C1 segment of cervical spinal cord (tissue), 14 donors: ENCODE results near the gene HEMK1.

Experiments
- DNase-seq, 14 donors: peaks; one replicate each; lab custom pipeline; 2025; lab: John Stamatoyannopoulos, UW

The HEMK1 gene

DNA sequence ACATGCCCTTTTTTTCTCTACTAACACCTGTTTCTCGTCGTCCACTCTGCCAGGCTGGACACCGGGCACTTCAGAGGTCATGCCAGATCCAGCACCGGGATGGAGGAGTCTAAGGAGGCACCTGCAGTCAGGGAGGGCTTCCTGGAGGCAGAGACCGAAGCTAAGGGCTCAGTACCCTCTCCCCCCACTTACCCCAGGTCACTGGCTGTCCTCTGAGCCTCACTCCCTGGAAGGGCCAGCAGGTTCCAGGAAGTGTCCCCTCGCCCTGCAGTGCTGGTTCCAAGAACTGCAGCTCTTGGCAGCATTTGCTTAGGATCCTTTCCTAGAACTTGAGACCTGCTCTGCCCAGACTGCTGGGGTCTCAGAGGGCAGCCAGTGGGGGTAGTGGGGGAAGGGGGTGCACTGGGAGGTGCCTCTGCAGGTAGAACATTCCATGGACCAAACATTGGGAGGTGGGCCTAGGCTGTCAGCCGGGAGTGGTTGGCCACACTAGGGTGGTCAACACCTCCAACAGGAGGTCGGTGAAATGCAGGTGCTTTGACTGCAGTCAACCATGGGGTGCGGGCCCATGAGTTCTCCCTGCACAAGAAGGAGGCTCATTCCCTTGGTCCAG lies 30.9 kb downstream of the HEMK1 start:
- peak in 1 of 14 donors; percentile 57 for DNase-seq

DNA sequence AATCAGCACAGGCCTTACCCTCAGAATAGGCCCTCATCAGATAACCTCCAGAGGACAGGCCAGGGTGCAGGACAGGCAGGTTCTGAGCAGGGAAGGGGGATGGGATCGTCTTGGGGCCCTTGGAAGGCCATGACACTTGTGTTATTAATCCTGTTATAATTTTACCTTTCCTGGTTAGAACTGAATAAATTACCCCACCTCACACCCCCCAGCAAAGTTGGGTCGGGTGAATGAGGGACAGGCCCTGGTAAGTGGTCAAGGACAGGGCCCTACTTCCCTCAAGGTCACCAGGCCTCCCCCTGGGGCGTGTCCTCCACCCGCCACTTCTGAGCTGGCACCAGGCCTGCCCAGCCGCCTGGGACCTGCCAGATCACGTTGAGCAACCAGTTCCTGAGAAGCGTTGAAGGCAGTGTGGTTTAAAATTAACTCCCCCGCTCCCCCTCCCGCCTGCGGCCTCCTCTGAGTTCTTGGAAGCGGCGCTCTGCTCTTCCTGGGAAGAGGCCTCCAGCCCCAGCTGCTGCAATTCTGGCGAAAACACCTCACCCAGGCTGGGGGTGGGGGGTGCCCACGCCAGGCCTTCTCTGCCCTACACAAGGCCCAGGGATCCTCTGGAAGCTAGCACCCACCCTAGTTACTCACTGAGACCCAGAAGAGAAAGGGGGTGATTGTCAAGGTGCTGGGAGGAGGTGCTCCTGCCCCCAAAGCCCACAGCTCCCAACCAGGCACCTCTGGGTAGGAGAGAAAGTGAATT lies 31.7 kb downstream of the HEMK1 start:
- peak; percentile 22 to 89 (median 72) for DNase-seq

DNA sequence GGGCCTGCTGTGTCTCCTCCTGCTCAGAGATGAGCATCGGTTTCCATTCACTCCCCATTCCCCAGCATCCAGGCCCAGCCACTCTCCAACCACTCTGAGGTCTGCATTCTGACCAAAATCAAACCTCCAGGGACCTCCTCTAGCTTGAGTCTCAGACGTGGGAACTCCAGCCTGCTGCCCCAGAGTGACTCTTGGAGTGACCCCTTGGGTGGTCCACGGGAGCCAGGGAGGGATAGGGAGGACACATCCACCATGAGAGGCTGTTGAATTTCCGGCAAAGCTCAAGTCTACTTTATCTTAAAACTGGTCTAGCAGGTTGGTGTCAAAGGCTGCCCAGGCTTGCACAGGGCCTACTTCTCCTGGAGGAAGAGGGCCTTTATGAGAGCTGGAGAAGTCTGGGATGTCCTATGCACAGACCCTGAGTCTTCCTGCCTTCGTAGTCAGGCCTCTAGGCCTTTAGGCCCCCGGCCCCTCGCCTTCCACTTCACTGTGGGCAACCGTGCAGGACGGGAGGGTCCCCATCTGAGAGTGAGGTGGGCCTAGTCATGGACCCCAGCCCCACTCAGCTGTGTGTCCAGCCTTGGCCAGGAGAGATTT lies 33.4 kb downstream of the HEMK1 start:
- DNase-seq, result no peak

DNA sequence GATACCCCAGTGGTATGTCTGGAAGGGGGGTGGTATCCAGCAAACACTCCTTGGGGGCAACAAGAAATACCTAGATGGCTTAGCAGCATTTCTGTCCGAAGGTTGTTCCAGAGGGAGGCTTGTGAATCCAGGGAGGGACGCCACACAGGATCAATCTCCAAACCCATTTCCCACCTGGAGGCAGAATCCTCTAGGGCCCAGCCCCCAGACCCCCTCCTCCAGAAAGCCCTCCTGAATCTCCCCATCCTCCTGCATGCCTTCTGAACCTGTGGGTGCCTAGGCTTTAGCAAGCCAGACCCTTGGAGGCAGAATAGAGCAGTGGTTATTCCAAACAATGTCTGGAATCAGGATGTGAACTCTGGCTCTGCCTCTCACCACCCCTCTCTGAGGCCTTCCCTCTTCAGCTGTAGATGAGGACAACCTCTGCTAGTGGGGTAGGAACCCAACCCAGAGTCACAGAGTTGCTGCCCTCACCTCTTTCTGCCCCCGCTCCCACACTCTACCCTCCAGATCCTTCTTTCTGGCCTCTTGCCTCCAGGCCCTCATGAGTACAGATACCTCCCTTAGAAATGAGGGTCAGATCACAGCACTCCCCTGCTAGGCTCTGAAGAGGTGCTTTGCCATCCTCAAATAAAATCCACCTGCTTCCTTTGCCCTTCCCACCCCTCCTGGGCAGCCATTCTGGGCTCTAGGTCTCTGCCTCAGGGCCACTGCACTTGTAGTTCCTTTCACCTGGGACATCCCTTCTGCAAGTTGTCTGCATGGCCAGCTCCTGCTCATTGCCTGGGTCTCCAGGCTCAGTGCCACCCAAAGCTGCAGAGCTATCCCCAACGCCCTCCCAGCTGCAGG lies 34.2 kb downstream of the HEMK1 start:
- no peak for DNase-seq

DNA sequence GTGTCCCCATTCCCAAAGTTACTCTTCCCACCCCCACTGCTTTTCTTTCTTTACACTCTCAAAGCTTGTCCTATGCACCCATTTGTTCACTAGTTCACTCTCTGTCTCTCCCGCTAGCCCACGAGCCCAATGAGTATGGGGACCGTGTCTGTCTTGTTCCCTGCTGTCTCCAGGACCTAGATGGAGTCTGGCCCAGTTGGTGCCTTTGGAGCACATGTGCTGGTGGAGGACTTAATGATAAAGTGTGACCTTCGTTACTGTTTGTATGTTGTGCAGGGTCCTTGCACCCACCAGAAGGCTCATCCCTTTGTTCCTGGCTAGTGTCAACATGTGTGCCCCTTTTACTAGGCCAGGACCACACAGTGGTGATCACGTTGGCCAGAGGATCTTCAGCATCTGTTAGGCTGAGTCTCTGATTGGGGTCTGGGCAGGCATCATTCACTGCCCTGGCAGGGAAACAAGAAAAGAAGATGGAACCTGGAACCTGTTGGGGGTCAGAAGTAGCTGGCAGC lies 34.8 kb downstream of the HEMK1 start:
- DNase-seq, result no peak

DNA sequence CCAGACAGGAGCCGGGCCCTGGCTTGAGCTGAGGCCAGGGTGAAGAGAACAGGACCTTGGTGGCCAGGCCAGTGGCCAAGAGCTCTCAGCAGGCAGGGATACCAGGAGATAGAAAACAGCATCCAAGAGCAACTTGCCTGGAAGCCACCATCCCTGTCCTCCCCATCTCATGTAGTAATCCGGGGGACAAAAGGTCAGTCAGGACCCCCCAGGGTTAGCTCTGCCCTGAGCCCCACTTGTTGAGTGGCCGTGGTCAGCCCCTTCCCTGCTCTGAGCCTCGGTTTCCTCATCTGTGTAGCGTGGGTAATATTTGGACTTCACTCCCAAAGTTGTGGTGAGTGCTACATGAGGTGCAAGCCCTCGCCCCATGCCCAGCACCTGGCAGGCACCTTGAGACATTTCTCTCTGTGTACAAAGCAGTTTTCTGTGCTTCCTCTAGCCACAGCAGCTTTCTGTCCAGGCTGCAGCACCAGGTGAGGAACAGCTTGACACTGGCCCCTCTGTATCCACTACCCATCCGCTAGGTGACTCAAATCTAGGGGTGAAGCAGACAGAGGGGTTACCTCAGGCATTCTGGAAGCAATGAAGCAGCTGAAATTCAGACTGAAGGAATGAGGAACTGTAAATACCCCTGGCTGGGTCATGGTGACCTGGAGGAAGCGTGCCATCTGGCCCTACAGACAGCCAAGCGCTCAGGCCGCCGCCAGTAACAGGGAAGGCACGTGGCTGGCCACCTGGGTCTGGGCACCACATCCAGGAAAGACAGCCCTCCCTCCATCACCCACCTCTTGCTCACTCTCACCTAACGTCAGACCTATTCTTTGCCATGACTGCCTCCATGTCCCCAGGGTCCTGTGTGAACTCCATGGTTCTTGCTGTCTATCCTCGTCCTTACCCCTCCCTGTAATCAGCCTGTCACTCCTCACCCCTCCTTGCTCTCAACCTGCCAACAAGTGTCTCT lies 35.6 kb downstream of the HEMK1 start:
- DNase-seq, result peak in 4 of 14 donors; percentile 18 to 93 (median 38)

DNA sequence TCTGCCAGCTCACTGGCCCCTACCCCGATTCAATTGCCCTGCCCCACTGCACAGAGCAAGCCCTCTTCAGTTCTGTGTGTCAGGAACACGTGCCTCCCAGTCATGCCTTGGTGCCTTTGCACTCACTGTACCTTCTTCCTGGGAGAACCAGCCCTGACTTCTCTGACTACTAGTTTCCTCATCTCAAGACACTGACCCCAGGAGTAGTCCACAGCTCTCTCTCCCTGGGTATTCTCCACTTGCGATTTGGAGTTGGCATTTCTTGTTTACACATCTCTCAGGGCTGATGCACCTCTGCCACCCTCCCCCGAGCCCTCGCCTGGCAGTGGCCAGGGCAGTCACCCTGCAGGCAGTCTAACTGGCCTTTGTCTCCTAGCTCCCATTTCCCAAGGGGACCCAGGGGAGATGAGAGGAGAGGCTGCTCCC lies 36.6 kb downstream of the HEMK1 start:
- no peak for DNase-seq

DNA sequence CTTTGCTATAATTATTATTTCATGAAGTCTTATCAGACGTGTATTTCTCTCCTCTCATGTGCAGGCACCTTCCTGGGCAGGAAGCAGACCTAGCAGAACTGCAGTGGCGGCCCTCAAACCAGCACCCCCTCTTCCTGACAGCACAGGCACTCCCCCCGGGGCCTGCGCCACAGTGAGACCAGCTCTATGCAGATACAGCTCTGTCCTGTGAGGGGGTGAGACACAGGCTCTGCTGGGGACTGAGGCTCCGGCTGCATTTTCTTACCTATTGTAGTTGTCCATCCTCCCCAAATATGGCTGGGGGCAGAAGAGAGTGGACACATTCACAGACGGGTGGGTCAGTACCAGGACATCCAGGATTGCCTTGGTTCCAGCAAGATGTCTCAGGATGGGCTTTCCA lies 37.3 kb downstream of the HEMK1 start:
- no peak for DNase-seq

DNA sequence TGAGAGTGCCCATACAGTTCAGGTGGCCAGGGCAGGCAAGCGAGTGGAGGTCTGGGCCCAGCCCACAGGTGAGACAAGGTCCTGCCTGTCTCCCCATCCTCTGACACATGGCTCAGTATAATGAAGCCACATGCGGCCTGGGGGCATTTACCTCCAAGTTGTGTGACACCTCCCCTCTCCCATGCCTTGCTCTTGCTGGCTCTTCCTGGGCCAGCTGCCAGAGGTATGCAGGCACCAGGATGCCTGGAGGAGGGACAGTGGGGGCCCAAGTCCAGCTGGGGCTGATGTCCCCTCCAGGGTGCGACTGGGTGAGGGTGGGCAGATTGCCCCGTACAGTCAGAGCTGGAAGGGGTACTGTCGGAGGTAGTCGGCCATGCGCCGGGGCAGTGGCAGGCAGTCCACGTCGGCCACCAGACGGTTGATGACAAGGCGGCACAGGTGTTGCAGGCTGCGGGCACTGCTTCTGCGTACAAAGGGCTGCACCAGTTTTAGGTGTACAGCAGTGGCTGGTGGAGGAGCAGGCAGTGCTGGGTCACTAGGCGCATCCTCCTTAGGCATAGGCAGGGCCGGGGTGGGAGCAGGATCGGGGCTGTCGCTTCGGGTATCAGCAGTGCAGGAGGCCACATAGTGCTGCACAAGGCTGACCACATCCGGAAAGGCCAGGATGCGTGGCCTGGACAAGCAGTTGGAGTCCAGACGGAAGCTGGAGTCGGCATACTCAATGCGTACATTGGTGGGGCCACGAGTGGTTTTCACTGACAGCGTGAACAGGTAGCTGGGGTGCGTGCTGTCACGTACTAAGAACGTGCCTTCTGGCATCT lies 38.2 kb downstream of the HEMK1 start:
- DNase-seq, result no peak

DNA sequence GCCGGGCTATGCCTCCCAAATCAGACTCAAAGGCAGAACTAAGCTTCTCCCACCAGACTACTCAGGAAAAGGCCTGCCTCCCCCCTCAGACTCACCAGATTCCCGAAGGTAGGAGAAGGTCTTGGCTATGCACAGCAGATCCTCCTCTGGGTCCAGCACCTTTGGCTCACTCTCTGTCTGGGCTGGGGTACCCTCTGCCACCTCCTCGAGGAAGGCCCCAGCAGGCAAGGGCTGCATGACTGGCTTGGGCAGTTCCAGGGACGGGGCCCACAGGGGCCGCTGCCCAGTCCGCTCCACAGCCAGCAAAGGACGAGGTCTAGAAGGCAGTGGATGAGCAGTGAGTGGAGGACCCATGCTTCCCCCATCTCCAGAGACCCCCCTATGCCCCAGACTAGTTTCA lies 39.0 kb downstream of the HEMK1 start:
- DNase-seq, result no peak

DNA sequence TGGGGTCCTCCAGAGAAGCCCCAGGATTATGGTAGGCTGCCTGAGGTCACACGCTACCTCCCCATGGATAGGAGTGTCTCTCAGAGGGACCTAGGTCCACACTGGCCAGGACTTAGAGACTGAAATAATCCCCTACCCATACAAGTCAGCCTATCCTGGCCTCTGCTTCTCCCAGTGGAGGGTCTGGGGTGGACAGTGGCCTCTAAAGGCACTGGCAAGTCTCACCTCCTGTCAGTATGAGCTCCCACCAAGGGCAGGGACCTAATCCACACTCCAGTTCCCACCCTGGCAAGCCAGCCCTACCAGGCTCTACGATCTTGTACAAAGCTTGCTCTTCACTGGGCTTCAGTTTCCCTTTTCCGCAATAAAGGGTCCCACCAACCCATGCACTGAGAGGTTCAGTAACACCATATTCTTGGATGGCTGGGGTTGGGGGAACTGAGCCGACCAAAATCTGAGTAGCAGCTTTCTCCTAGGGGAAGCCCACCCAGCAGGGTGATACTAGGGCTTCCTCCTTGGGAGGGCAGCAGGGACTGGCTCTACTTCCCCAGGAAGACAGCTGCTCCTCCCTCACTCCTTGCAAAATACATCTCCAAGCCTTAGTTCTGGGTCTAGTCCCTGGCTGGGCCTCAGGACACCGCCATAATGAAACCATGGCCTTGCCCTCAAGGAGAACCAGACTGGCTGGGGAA lies 39.9 kb downstream of the HEMK1 start:
- DNase-seq, result no peak

DNA sequence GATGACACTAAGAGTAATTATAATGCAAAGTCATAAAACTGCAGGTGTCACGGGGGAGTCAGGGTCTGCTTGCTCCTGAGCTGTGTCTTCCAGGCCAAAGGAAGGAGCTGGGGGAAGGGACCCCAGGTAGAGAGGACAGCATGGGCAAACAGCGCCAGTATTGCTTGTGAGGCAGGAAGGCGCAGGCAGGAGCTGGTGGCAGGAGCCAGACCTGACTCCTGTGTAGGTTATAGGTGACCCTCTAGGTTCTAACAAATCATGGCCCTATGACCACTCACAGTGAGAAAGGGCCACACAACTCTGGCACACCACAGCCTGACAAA lies 40.4 kb downstream of the HEMK1 start:
- no peak for DNase-seq

DNA sequence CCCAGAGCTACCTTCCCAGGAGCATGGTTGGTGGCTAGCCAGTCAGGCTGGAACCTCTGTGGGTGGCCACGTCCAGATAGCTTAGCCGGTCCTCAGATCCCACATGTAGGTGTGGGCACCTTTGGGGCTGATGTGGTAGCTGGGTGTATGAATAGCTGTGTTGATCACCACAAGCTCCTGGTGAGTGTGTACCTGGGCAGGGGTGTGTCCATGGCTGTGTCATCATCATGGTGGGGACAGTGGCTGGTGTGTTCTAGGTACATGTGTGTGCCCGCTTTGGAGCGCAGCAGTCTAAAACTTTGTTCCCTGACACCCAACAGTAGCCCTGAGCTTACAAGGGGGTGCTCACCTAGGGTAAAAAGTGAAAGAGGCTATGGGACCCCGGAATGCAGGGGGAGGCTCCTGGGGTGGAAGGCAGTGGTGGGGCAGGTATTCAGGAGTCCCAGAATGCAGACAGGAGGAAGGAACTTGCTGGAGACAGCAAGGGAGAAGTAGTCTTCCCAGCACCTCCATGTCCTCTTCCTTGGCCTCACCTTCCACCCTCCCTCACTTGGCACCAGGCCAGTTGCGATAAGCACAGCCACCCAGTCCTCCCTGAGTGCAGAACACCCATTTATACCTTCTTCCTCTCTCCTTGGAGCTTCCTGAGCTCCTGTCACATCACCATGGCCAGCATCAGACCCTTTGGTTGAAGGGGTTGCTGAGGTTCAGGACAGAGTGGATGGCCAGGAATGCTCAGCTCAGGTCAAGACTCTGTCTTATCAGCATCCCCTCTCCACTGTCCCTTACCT lies 41.1 kb downstream of the HEMK1 start:
- no peak for DNase-seq

DNA sequence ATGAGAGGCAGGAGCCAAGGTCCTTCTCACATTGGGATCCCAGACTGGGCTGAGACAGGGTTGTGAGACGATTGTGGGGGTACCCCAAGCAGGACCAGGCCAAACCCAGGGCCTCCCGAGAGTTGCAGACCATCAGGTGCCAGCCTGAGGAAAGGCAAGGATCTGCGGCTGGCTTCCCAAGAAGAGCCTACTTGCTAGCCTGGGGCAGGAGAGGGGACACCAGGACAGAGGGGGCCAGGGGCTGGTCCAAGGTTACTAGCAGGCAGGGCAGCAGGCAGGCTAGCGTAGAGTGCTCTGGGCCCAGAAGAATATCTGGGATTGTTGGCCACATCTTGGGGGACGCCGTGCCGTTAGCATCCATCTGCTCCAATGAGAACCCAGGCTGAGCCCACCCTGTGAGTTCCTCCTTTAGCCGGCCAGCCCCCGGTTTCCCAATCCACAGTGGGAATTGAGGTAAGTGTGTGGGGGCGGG lies 41.7 kb downstream of the HEMK1 start:
- DNase-seq, result no peak

DNA sequence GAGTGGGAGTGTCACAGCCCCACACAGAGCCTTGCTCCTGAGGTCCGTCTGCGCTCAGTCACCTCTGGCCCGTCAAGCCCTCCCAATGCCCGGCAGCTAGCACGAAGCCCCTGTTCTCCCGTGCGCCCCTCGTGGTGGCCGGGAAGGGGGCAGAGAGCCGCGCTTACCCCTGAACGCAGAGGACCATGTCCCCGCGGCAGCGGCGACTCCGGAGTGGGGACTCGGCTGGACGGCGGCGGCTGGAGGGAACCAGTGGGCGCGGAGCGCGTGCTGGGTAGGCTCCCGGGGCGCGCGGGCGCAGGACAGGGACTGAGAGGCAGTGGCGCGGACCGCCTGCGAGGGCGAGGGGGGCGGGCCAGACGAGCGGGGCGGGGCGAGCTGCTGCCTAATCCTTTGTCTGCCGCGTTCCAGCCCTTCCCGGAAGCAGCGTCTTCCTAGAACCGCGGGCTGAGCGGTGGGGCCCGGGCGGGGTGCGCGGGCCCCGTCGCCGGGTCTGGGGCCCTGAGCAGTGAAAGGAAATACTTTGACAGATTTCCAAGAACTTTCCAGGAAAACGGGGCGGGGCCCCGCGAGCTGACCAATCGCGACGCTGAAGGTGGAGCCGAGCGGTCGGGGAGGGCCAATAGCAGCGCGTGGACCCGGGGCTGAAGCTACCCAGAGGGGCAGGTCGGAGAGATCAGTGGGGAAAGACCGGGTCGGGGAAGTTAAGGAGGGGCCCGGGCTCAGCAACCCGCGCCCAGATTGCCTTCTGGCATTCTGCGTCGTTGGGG lies 42.3 kb downstream of the HEMK1 start, which contains the start of gene CISH:
TSS of gene CISH (minus strand) at position 311 of the 770 bp plus-strand sequence. CDS start at position 187, 124 bp downstream.
- DNase-seq, result peak; percentile 40 to 92 (median 81)

DNA sequence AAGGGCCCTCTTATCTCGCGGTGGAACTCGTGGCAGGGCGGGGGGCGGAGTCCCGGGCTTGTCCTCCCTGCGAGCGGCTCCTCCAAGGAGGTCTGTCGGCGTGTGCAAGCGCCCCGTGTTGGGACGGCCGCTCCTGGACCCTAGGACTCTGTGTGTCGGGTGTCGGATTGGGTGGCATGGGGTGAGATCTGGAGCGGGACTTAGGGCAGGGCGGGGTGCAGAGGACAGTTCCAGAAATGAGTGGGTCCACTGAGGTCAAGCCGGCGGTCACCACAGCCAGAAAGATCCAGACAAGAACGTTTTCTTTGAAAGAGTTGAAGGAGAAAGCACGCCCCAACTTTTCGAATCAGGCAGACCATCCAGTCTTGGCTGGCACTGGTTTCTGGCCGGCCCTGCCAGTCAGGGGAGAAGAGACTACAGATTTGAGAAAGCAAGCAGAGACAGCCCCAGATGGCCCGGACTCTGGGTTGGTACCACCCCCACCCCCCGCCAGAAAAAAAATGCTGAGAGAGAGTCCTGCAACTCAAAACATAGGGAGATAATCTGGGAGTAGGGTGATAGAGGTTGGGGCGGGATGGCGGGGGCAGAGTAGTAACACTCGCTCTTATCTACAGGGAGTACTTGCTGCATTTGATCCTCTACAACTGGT lies 43.0 kb downstream of the HEMK1 start:
- DNase-seq, result no peak
